ENCODE measurements around the gene DLGAP1. TPM values are rescaled to one million over a fixed set of nuclear protein-coding genes. Genes with fewer than 3 reads are reported as not detected.

The DLGAP1 gene
- total RNA-seq, 2 experiments from 2014 or later: 0.31 to 0.36 TPM

DNA sequence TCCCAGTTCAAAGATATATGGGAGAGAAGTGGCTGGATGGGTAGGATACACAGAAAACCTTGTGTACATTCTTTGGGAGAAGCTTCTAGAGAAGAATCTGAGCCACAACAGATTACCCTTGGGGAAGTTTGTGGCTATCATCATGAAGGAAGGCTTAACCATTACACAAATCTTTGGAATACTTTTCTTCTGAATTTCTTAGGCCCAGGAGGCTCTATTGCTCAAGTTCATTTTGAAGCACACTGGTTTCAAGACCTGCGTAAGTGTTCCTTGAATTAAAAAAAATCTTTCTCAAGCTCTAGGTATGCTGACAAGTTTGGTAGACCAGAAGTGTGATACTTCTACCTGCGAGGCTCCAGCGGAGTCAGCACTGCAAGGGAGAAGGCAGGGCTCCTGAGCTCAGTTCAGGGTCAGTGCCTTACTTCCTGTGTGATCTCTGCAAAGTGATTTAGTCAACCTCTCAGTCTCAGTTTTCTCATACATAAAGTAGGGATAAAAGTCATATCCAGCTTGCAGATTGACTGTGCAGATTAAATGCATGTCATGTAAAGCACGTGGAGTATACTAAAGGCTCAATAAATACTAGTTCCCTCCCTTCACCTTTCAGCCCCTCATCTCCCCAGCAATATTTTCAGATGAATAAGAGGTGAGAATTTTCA is 438.6 kb downstream of the DLGAP1 start:
- Histone ChIP-seq H3K27ac (ENCODE audit: low read depth in 1 of 2, low read length in 2 of 2) (no peak overlapping the region), H3K36me3 (ENCODE audit: insufficient read depth, low read length) (no peaks in the 10 kb centered on the region), H3K4me1 (ENCODE audit: insufficient read depth, low read length) (no peaks in the 10 kb centered on the region), H3K4me3 (ENCODE audit: low read length) (no peak overlapping the region), H3K27me3 (ENCODE audit: control insufficient read depth in 1 of 2, insufficient read depth in 2 of 2, low read length in 2 of 2) (no peaks in the 10 kb centered on the region), H3K9me3 (ENCODE audit: control insufficient read depth in 1 of 2, insufficient read depth in 1 of 2, low read length in 2 of 2) (no peaks in the 10 kb centered on the region)
- POLR2A ChIA-PET: no interaction called here
- peaks cover 4% of the 10 kb centered on the region for H3K27me3 Mint-ChIP-seq
- DNase-seq (no peak), ATAC-seq (ENCODE audit: poor library complexity) (no peak)
- intact Hi-C loops (cut with DNase I, micrococcal nuclease): no loop called here
- H3K4me1 Mint-ChIP-seq (ENCODE audit: low read depth): no peaks in the 10 kb centered on the region
- H3K9me3 Mint-ChIP-seq: no peaks in the 10 kb centered on the region
- TF ChIP-seq CTCF (IDR thresholded peaks at IDR 0.05): no peak
- no peaks in the 10 kb centered on the region for H3K36me3 Mint-ChIP-seq (ENCODE audit: low read depth)
- no peak overlapping the region for H3K27ac Mint-ChIP-seq
- CTCF ChIA-PET: no interaction called here
- no peak overlapping the region for H3K4me3 Mint-ChIP-seq

GRCh38 chr18:4007846-4008245 is 447.3 kb downstream of the DLGAP1 start:
- no peaks in the 10 kb centered on the region for H3K36me3 ChIP-seq (ENCODE audit: insufficient read depth, low read length)
- ChIA-PET POLR2A (no interaction called here), CTCF (no interaction called here)
- no peak for TF ChIP-seq CTCF (IDR thresholded peaks at IDR 0.05)
- H3K27me3 ChIP-seq (ENCODE audit: control insufficient read depth in 1 of 2, insufficient read depth in 2 of 2, low read length in 2 of 2): peaks cover 5 to 12% of the 10 kb centered on the region in 2 experiments
- Mint-ChIP-seq H3K27me3 (peaks cover 60% of the 10 kb centered on the region), H3K4me3 (no peak overlapping the region), H3K9me3 (no peaks in the 10 kb centered on the region), H3K27ac (no peak overlapping the region), H3K4me1 (ENCODE audit: low read depth) (no peaks in the 10 kb centered on the region), H3K36me3 (ENCODE audit: low read depth) (no peaks in the 10 kb centered on the region)
- DNase-seq: no peak
- no peak overlapping the region for H3K4me3 ChIP-seq (ENCODE audit: low read length)
- no peaks in the 10 kb centered on the region for H3K9me3 ChIP-seq (ENCODE audit: control insufficient read depth in 1 of 2, insufficient read depth in 1 of 2, low read length in 2 of 2)
- H3K27ac ChIP-seq (ENCODE audit: low read depth in 1 of 2, low read length in 2 of 2): no peak overlapping the region
- ATAC-seq (ENCODE audit: poor library complexity): no peak
- intact Hi-C loops (cut with DNase I, micrococcal nuclease): no loop called here
- H3K4me1 ChIP-seq (ENCODE audit: insufficient read depth, low read length): no peaks in the 10 kb centered on the region

DNA sequence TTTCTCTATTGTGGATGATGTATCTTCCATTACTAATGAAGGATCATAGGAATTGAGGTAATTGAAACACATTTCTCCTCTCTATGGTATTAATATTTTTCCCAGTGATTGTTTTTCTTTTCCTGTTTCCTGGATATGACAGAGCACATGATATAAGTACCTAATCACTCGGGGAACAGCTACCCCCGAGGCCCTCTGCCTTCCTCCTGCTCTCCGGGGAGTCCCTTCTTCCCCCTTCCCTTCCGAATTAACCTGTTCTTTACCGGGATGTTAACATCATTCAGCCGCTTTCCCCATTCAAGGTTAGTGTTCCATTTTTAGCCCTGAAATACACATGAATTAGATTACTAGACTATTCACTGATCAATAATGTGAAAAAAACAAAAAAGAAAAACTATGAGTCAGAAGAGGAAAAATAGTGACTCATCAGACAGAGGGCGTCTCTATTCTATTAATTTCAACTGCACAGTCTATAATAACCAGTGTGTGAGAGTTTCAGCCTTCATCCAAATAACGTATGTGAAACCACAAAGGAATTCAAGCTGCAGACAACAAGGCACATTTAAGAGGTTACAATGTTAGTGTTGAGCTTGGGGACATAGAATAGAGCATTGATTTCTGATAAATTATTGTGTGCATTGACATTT is 450.8 kb downstream of the DLGAP1 start:
- intact Hi-C loops (cut with DNase I, micrococcal nuclease): no loop called here
- no peak for TF ChIP-seq CTCF (IDR thresholded peaks at IDR 0.05)
- Histone ChIP-seq H3K4me3 (ENCODE audit: low read length) (no peak overlapping the region), H3K36me3 (ENCODE audit: insufficient read depth, low read length) (no peaks in the 10 kb centered on the region), H3K27ac (ENCODE audit: low read depth in 1 of 2, low read length in 2 of 2) (no peak overlapping the region), H3K27me3 (ENCODE audit: control insufficient read depth in 1 of 2, insufficient read depth in 2 of 2, low read length in 2 of 2) (peaks cover 5 to 16% of the 10 kb centered on the region in 2 experiments), H3K4me1 (ENCODE audit: insufficient read depth, low read length) (no peaks in the 10 kb centered on the region), H3K9me3 (ENCODE audit: control insufficient read depth in 1 of 2, insufficient read depth in 1 of 2, low read length in 2 of 2) (no peaks in the 10 kb centered on the region)
- ATAC-seq (ENCODE audit: poor library complexity) (no peak), DNase-seq (no peak)
- POLR2A ChIA-PET: no interaction called here
- H3K27me3 Mint-ChIP-seq: peaks cover 60% of the 10 kb centered on the region
- H3K36me3 Mint-ChIP-seq (ENCODE audit: low read depth): no peaks in the 10 kb centered on the region
- H3K9me3 Mint-ChIP-seq: no peaks in the 10 kb centered on the region
- H3K4me3 Mint-ChIP-seq: no peak overlapping the region
- CTCF ChIA-PET: interaction anchor here (0.7 kb wide), 1 partner anchor 9 kb away, joined by 5 read pairs; no protein-coding TSS in a partner anchor
- H3K27ac Mint-ChIP-seq: no peak overlapping the region
- H3K4me1 Mint-ChIP-seq (ENCODE audit: low read depth): no peaks in the 10 kb centered on the region

Measured in CD4-positive, alpha-beta T cell (primary cell).